Superior temporal gyrus (tissue), 1 donor: ENCODE measurements around the gene CIB4.

Experiments
- DNase-seq: peaks from one replicate; pipeline ENCODE4 v3.0.0-alpha.2; 2016; ENCODE audit errors: extremely low spot score

The CIB4 gene

GRCh38 chr2:26621469-26622199 is 19.5 kb downstream of the CIB4 start:
- no peak for DNase-seq

- no peak for DNase-seq
These were observed 21.0 kb downstream of the CIB4 start for GRCh38 chr2:26620031-26620605.

- no peak for DNase-seq
These were observed 21.6 kb downstream of the CIB4 start for GRCh38 chr2:26619521-26619951.

GRCh38 chr2:26619096-26619495 is 22.1 kb downstream of the CIB4 start:
- DNase-seq: no peak

- no peak for DNase-seq
These were observed 22.6 kb downstream of the CIB4 start for GRCh38 chr2:26618611-26619010.

- DNase-seq: no peak
These were observed 23.5 kb downstream of the CIB4 start for GRCh38 chr2:26617588-26618083.

- DNase-seq: no peak
These were observed 24.2 kb downstream of the CIB4 start for GRCh38 chr2:26616706-26617587.

GRCh38 chr2:26615860-26616705 is 25.1 kb downstream of the CIB4 start:
- peak; percentile 24 for DNase-seq

- DNase-seq: no peak
These were observed 25.8 kb downstream of the CIB4 start for GRCh38 chr2:26615336-26615859.

GRCh38 chr2:26614216-26615138 is 26.7 kb downstream of the CIB4 start:
- no peak for DNase-seq

GRCh38 chr2:26613241-26614215 is 27.6 kb downstream of the CIB4 start:
- DNase-seq: no peak

GRCh38 chr2:26612522-26613240 is 28.5 kb downstream of the CIB4 start:
- peak; percentile 49 for DNase-seq

- no peak for DNase-seq
These were observed 29.1 kb downstream of the CIB4 start for GRCh38 chr2:26612034-26612433.

- DNase-seq: no peak
These were observed 30.4 kb downstream of the CIB4 start for GRCh38 chr2:26610504-26611335.

GRCh38 chr2:26609839-26610277 is 31.3 kb downstream of the CIB4 start:
- no peak for DNase-seq

GRCh38 chr2:26609205-26609631 is 31.9 kb downstream of the CIB4 start:
- no peak for DNase-seq

- no peak for DNase-seq
These were observed 32.6 kb downstream of the CIB4 start for GRCh38 chr2:26608557-26608956.
